Peyer's patch (tissue), 4 donors: ENCODE results near the gene GALNT4. TPM values are rescaled to one million over a fixed set of nuclear protein-coding genes. Genes with fewer than 3 reads are reported as not detected.
A peak's percentile ranks its signal among the peaks of the same experiment; 100 is the strongest.

ENCODE experiments used
- DNase-seq, 3 donors: peaks; one replicate each; pipeline ENCODE4 v3.0.0-alpha.2; 2017 to 2019
- H3K27ac ChIP-seq, 4 donors: fragments of 200-600 bp; sonication (generic); one replicate each; pipeline ENCODE4 v1.5.1; 2016 to 2019
- H3K27me3 ChIP-seq, 2 donors: fragments of 200-600 bp; sonication (generic); one replicate each; pipeline ENCODE4 v1.5.1; 2019
- H3K36me3 ChIP-seq, 3 donors: fragments of 200-600 bp; sonication (generic); one replicate each; pipeline ENCODE4 v1.5.1; 2016 to 2019
- H3K4me1 ChIP-seq, 4 donors: fragments of 200-600 bp; sonication (generic); one replicate each; pipeline ENCODE4 v1.5.1; 2016 to 2019
- H3K4me3 ChIP-seq, 4 donors: fragments of 200-600 bp; sonication (generic); 1 replicate in 3 of 4; 2 replicates in 1 of 4; pipeline ENCODE4 v1.5.1; 2016 to 2019; ENCODE audit warnings: mild to moderate bottlenecking in 1 of 4
- H3K9me3 ChIP-seq, 4 donors: fragments of 200-600 bp; sonication (generic); one replicate each; pipeline ENCODE4 v1.5.1; 2016 to 2019; ENCODE audit warnings: mild to moderate bottlenecking in 1 of 4
- POLR2A ChIP-seq, 2 donors: fragments of 450-650 bp; IDR thresholded peaks; one replicate each; pipeline ENCODE4 v1.5.1; 2017; ENCODE audit warnings: antibody characterized with exemption in 2 of 2, mild to moderate bottlenecking in 2 of 2, moderate library complexity in 2 of 2
- total RNA-seq, 4 donors: library from RNA; depleted of rRNA; stranded (reverse); fragments of >200 nt; gene quantifications; one replicate each; pipeline ENCODE4 v1.1.0, GENCODE V29; 2016
- TF ChIP-seq, protein P1 (sequence below), 6 experiments: fragments of 450-650 bp in 4 of 6; fragments of 200-600 bp in 2 of 6; sonication (generic) in 1 of 6; IDR thresholded peaks; one replicate each; pipeline ENCODE4 v1.5.1; 2017 to 2019; ENCODE audit warnings: antibody characterized with exemption in 6 of 6, mild to moderate bottlenecking in 3 of 6, moderate library complexity in 1 of 6

GALNT4 gene
- total RNA-seq, 4 donors from 2014 or later = 15.7 to 34.3 (median 26.1) TPM

DNA sequence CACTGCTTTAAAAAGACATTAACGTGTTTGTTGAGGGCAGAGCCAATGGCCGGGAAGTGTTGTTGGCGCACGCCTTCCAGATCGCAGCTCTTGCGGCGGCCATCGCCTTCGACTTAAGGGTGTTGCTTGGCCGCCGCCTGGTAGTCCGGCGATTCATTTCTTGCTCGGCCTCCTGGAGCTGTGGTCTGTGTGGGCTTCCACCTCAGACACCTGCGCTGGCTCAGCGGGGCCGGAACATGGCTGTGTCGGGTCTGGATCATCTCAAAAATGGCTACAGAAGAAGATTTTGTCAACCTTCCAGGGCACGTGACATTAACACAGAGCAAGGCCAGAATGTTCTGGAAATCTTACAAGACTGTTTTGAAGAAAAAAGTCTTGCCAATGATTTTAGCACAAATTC is 24.7 kb downstream of the GALNT4 start:
- no peak for DNase-seq
- Histone ChIP-seq H3K36me3 (no peaks in the 10 kb centered on the region), H3K4me1 (no peaks in the 10 kb centered on the region), H3K27ac (no peak overlapping the region), H3K9me3 (no peaks in the 10 kb centered on the region), H3K27me3 (no peaks in the 10 kb centered on the region), H3K4me3 (no peak overlapping the region)
- TF ChIP-seq, protein P1, sequence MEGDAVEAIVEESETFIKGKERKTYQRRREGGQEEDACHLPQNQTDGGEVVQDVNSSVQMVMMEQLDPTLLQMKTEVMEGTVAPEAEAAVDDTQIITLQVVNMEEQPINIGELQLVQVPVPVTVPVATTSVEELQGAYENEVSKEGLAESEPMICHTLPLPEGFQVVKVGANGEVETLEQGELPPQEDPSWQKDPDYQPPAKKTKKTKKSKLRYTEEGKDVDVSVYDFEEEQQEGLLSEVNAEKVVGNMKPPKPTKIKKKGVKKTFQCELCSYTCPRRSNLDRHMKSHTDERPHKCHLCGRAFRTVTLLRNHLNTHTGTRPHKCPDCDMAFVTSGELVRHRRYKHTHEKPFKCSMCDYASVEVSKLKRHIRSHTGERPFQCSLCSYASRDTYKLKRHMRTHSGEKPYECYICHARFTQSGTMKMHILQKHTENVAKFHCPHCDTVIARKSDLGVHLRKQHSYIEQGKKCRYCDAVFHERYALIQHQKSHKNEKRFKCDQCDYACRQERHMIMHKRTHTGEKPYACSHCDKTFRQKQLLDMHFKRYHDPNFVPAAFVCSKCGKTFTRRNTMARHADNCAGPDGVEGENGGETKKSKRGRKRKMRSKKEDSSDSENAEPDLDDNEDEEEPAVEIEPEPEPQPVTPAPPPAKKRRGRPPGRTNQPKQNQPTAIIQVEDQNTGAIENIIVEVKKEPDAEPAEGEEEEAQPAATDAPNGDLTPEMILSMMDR (IDR thresholded peaks at IDR 0.05) = no peak
- TF ChIP-seq POLR2A (IDR thresholded peaks at IDR 0.05) = no peak

DNA sequence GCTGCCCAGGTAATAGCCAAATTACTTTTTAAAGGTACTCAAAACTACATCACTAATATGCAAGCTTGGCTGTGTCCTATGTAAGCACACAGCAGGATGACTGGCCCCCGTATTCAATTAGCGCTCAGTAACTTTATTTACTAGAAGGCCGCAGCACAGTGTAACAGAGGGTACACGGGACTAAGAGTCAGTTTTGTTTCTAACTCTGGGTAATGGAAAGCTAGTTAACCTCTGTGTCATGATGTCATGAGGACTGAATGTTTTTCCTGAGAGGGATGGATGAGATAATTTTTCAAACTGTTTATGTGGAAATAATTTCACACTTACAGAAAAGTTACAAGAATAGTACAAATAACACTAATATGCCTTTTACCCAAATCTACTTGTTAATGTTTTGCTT is 27.1 kb downstream of the GALNT4 start:
- Histone ChIP-seq H3K4me3 (no peak overlapping the region), H3K4me1 (peaks cover 0 to 10% (median 0%) of the 10 kb centered on the region in 4 donors), H3K27ac (peak overlapping the region in 2 of 4 donors; percentile 18 to 53), H3K9me3 (no peaks in the 10 kb centered on the region), H3K27me3 (no peaks in the 10 kb centered on the region), H3K36me3 (no peaks in the 10 kb centered on the region)
- DNase-seq = no peak
- TF ChIP-seq, protein P1 (IDR thresholded peaks at IDR 0.05) = no peak
- no peak for TF ChIP-seq POLR2A (IDR thresholded peaks at IDR 0.05)

- Histone ChIP-seq H3K27ac (peak overlapping the region in 2 of 4 donors; percentile 18 to 53), H3K27me3 (no peaks in the 10 kb centered on the region), H3K4me1 (peaks cover 0 to 10% (median 0%) of the 10 kb centered on the region in 4 donors), H3K9me3 (no peaks in the 10 kb centered on the region), H3K36me3 (no peaks in the 10 kb centered on the region), H3K4me3 (no peak overlapping the region)
- no peak for DNase-seq
- TF ChIP-seq, protein P1 (IDR thresholded peaks at IDR 0.05) = no peak
- no peak for TF ChIP-seq POLR2A (IDR thresholded peaks at IDR 0.05)
Observed at GRCh38 chr12:89497005-89497404, 27.6 kb downstream of the GALNT4 start.

- H3K4me3 ChIP-seq = no peak overlapping the region
- TF ChIP-seq POLR2A (IDR thresholded peaks at IDR 0.05) = no peak
- TF ChIP-seq, protein P1 (IDR thresholded peaks at IDR 0.05) = no peak
- DNase-seq = no peak
- H3K4me1 ChIP-seq = peaks cover 0 to 10% (median 0%) of the 10 kb centered on the region in 4 donors
- H3K36me3 ChIP-seq = peaks cover 0 to 10% (median 0%) of the 10 kb centered on the region in 3 donors
- H3K27ac ChIP-seq = peak overlapping the region in 1 of 4 donors; percentile 3
- H3K9me3 ChIP-seq = no peaks in the 10 kb centered on the region
- no peaks in the 10 kb centered on the region for H3K27me3 ChIP-seq
Observed at GRCh38 chr12:89494411-89495231, 30.0 kb downstream of the GALNT4 start.

DNA sequence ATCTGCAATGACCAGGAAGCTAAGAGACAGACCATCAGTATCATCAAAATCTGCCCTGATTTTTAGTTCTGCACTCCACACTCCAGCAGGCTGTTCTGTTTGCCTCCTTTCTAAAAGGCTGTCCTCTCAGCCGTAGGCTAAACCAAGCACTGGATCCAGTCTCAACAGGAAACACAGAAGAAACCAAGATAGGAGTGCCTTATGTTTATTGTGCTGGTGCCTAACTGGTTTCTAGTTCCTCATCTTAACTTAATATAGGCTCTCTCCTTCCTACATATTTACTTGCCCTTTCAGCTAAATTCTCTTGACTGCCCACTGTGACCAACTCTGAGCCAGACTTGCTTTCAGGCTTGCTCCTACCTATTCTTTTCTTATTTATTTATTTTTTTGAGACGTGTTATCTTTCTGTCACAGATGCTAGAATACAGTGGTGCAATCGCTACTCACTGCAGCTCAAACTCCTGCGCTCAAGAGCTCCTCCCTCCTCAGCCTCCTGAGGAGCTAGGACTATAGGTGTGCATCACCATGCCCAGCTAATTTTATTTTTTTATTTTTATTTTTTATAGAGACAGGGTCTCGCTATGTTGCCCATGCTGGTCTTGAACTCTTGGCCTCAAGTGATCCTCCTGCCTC is 30.8 kb downstream of the GALNT4 start:
- H3K36me3 ChIP-seq = peaks cover 0 to 19% (median 0%) of the 10 kb centered on the region in 3 donors
- peaks cover 0 to 10% (median 0%) of the 10 kb centered on the region in 4 donors for H3K4me1 ChIP-seq
- TF ChIP-seq POLR2A (IDR thresholded peaks at IDR 0.05) = no peak
- TF ChIP-seq, protein P1 (IDR thresholded peaks at IDR 0.05) = no peak
- H3K27me3 ChIP-seq = no peaks in the 10 kb centered on the region
- H3K9me3 ChIP-seq = no peaks in the 10 kb centered on the region
- peak overlapping the region in 3 of 4 donors; percentile 3 to 68 (median 21) for H3K27ac ChIP-seq
- H3K4me3 ChIP-seq = no peak overlapping the region
- DNase-seq = no peak
